Measurements from ENCODE around the gene HBEGF.
A peak's percentile ranks its signal among the peaks of the same experiment; 100 is the strongest.

Gene HBEGF

DNA sequence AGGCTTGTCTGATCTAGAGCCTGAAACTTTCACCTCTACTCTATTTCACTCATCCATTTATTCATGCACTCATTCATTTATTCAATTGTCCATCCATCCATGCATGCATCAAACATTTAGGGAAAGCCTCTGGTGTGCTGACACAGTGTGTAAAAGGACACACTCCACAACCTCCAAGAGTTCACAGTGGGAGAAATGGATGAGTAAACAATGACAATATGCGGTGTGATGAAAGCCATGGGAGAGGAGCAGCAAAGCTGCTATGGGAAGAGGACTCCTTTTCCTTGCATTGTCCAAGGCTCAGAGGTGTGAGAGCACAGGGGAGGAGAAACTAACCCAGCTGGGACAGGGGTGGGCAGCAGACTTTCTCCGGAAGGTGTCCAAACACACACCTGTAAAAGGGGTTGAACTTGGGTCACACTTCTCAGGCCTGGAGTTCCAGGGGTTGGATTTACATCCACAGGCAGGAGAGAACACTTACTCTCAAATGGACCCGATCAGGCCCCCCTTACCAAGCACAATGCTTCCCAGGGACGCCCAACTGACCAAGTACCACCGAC lies 22.3 kb downstream of the HBEGF start:
- Histone ChIP-seq H3K4me1 (ENCODE audit: control insufficient read depth in 1 of 2, insufficient read depth in 2 of 2, low read length in 2 of 2) (peaks cover 12 to 17% of the 10 kb centered on the region in 2 experiments), H2BK120ac (ENCODE audit: insufficient read depth, low read length, poor library complexity) (no peak overlapping the region), H3K14ac (ENCODE audit: low read length) (no peak overlapping the region), H2BK5ac (ENCODE audit: low read depth, low read length, poor library complexity) (no peak overlapping the region), H3K79me1 (ENCODE audit: low read length) (peaks cover 7% of the 10 kb centered on the region), H3K4me3 (ENCODE audit: low read depth, low read length) (no peak overlapping the region), H3K27me3 (ENCODE audit: insufficient read depth, low read length) (no peaks in the 10 kb centered on the region), H3K9me3 (ENCODE audit: insufficient read depth, low read depth, low read length) (no peaks in the 10 kb centered on the region), H4K91ac (ENCODE audit: low read depth, low read length) (peak overlapping the region; percentile 8), H2AFZ (ENCODE audit: insufficient read depth, low read length, poor library complexity) (no peak overlapping the region), H3K36me3 (ENCODE audit: control insufficient read depth in 1 of 2, insufficient read depth in 2 of 2, low read length in 2 of 2) (no peaks in the 10 kb centered on the region), H4K12ac (ENCODE audit: low read depth, low read length) (no peak overlapping the region), H3K18ac (ENCODE audit: low read length) (no peak overlapping the region), H3K23ac (ENCODE audit: low read length) (no peak overlapping the region), H3K9ac (ENCODE audit: low read length) (no peak overlapping the region), H4K8ac (ENCODE audit: low read depth, low read length) (no peak overlapping the region), H2BK12ac (ENCODE audit: low read length) (peak overlapping the region; percentile 66), H2AK5ac (ENCODE audit: low read length) (no peak overlapping the region), H3K79me2 (ENCODE audit: control insufficient read depth, insufficient read depth, low read length, poor library complexity) (peaks cover 4% of the 10 kb centered on the region), H3K4me2 (ENCODE audit: low read length) (no peak overlapping the region), H3K4ac (ENCODE audit: low read depth, low read length) (no peak overlapping the region), H3K27ac (ENCODE audit: low read depth, low read length) (no peak overlapping the region)
- no CpG with 5 or more reads among the region's 5 CpGs for WGBS (ENCODE audit: extremely low coverage, insufficient coverage, insufficient read length)
- DNase-seq: no peak

DNA sequence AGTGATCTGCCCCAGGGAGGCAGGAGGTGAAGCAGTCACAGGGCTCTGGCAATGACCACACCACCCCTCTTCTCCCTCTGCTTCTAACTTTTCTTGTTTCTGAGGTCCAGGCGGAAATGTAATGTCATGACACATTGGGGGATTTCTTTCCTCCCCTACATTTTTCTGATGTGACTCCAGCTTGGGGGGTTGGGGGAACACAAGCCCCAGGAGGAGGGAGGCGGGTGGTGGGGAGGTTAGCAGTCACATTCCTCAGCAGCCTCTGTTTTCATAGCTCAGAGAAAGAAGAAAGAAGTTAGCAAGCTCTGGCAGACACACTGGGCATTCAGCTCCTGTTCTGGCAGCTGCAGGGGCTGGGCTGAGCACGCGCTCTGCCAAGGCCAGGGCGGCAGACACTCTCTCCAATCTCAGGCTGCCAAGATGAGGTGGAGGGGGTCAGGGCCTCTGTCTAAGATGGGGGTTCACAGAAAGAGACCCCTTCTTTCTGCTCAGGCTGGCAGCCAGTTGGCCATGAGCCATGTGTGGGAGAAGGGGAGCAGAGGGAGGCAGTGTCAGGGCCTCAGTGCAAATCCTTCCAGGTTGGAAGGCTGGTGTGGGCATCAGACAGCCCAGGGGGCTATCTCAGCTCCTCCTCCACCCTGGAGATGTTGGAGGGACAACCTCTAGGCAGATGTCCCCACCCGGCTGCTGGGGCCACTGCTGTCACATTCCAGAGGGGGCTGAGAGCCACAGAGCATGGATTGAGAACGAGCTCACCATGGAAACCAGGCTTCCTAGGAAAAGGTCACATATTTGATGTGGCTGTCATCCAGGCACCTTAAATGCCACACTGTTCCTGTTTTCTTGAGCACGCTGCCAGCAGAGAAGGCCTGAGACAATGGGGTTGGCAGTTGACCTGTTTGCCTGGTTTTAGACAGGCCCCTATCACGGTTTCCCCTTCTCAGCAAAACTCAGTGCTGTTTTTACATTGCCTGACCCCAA lies 23.4 kb downstream of the HBEGF start:
- peak overlapping the region; percentile 40 for H2AK5ac ChIP-seq (ENCODE audit: low read length)
- peak overlapping the region; percentile 76 for H2BK120ac ChIP-seq (ENCODE audit: insufficient read depth, low read length, poor library complexity)
- H3K36me3 ChIP-seq (ENCODE audit: control insufficient read depth in 1 of 2, insufficient read depth in 2 of 2, low read length in 2 of 2): no peaks in the 10 kb centered on the region
- no peak overlapping the region for H3K23ac ChIP-seq (ENCODE audit: low read length)
- no peaks in the 10 kb centered on the region for H3K27me3 ChIP-seq (ENCODE audit: insufficient read depth, low read length)
- H2BK12ac ChIP-seq (ENCODE audit: low read length): peak overlapping the region; percentile 3
- peaks cover 3% of the 10 kb centered on the region for H3K79me2 ChIP-seq (ENCODE audit: control insufficient read depth, insufficient read depth, low read length, poor library complexity)
- peak overlapping the region; percentile 51 for H3K27ac ChIP-seq (ENCODE audit: low read depth, low read length)
- peak overlapping the region; percentile 46 for H2BK5ac ChIP-seq (ENCODE audit: low read depth, low read length, poor library complexity)
- H4K8ac ChIP-seq (ENCODE audit: low read depth, low read length): peak overlapping the region; percentile 51
- H3K18ac ChIP-seq (ENCODE audit: low read length): no peak overlapping the region
- WGBS (ENCODE audit: extremely low coverage, insufficient coverage, insufficient read length): no CpG with 5 or more reads among the region's 9 CpGs
- H3K4me3 ChIP-seq (ENCODE audit: low read depth, low read length): no peak overlapping the region
- H3K9ac ChIP-seq (ENCODE audit: low read length): no peak overlapping the region
- H4K91ac ChIP-seq (ENCODE audit: low read depth, low read length): peak overlapping the region; percentile 22
- H3K14ac ChIP-seq (ENCODE audit: low read length): peak overlapping the region; percentile 67
- H2AFZ ChIP-seq (ENCODE audit: insufficient read depth, low read length, poor library complexity): no peak overlapping the region
- no peaks in the 10 kb centered on the region for H3K9me3 ChIP-seq (ENCODE audit: insufficient read depth, low read depth, low read length)
- no peak for DNase-seq
- no peak overlapping the region for H4K12ac ChIP-seq (ENCODE audit: low read depth, low read length)
- H3K4me1 ChIP-seq (ENCODE audit: control insufficient read depth in 1 of 2, insufficient read depth in 2 of 2, low read length in 2 of 2): peaks cover 12 to 13% of the 10 kb centered on the region in 2 experiments
- peak overlapping the region; percentile 50 for H3K4me2 ChIP-seq (ENCODE audit: low read length)
- H3K79me1 ChIP-seq (ENCODE audit: low read length): peaks cover 7% of the 10 kb centered on the region
- no peak overlapping the region for H3K4ac ChIP-seq (ENCODE audit: low read depth, low read length)

DNA sequence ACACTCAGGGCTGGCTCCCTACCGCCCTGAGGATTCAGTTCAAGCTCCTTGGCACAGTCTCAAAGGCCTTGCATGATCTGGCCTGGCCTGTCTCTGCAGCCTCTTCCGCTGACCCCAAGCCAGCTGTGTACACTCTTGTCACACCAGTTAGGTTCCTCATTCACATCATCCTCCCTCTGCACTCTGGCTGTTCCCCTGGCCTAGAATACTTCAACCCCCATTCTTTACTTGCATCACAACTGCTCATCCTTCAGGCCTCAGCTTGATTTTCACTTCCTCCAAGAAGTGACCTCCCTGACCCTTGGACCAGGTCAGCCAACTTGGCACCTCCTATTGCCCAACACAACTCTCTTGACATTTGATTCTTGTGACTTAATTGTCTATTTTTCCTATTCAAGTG lies 24.6 kb downstream of the HBEGF start:
- Histone ChIP-seq H4K8ac (ENCODE audit: low read depth, low read length) (no peak overlapping the region), H2BK5ac (ENCODE audit: low read depth, low read length, poor library complexity) (no peak overlapping the region), H2AK5ac (ENCODE audit: low read length) (no peak overlapping the region), H3K27ac (ENCODE audit: low read depth, low read length) (no peak overlapping the region), H3K4me1 (ENCODE audit: control insufficient read depth in 1 of 2, insufficient read depth in 2 of 2, low read length in 2 of 2) (peaks cover 12% of the 10 kb centered on the region in 2 experiments), H2BK120ac (ENCODE audit: insufficient read depth, low read length, poor library complexity) (no peak overlapping the region), H3K4me2 (ENCODE audit: low read length) (no peak overlapping the region), H4K12ac (ENCODE audit: low read depth, low read length) (no peak overlapping the region), H3K36me3 (ENCODE audit: control insufficient read depth in 1 of 2, insufficient read depth in 2 of 2, low read length in 2 of 2) (no peaks in the 10 kb centered on the region), H3K79me2 (ENCODE audit: control insufficient read depth, insufficient read depth, low read length, poor library complexity) (peaks cover 2% of the 10 kb centered on the region), H3K4me3 (ENCODE audit: low read depth, low read length) (no peak overlapping the region), H3K4ac (ENCODE audit: low read depth, low read length) (no peak overlapping the region), H4K91ac (ENCODE audit: low read depth, low read length) (no peak overlapping the region), H3K18ac (ENCODE audit: low read length) (no peak overlapping the region), H2BK12ac (ENCODE audit: low read length) (no peak overlapping the region), H3K23ac (ENCODE audit: low read length) (no peak overlapping the region), H3K27me3 (ENCODE audit: insufficient read depth, low read length) (no peaks in the 10 kb centered on the region), H3K9ac (ENCODE audit: low read length) (no peak overlapping the region), H2AFZ (ENCODE audit: insufficient read depth, low read length, poor library complexity) (no peak overlapping the region), H3K14ac (ENCODE audit: low read length) (no peak overlapping the region), H3K79me1 (ENCODE audit: low read length) (peaks cover 7% of the 10 kb centered on the region), H3K9me3 (ENCODE audit: insufficient read depth, low read depth, low read length) (no peaks in the 10 kb centered on the region)
- no CpG with 5 or more reads among the region's 2 CpGs for WGBS (ENCODE audit: extremely low coverage, insufficient coverage, insufficient read length)
- peak in 1 of 2 donors; percentile 15 for DNase-seq

DNA sequence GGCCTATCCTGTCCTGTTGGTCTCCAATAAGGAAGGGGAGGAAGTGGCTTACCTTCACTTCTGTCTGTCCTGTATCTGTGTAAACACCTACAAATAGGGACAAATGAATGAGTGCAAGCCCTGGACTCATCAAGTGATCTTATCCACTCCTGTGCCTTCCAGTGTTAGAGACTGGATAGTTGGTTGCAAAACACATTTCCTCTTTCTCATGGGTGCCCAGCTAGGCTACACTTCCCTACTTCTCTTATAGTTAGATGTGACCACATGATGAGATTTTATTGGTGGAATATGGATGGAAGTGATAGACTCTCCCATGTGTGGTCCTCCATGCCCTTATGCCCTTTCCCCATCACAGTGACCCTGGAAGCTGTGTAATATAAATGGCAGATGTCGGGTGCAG lies 26.6 kb downstream of the HBEGF start:
- Histone ChIP-seq H3K36me3 (ENCODE audit: control insufficient read depth in 1 of 2, insufficient read depth in 2 of 2, low read length in 2 of 2) (no peaks in the 10 kb centered on the region), H4K91ac (ENCODE audit: low read depth, low read length) (no peak overlapping the region), H3K23ac (ENCODE audit: low read length) (no peak overlapping the region), H3K18ac (ENCODE audit: low read length) (no peak overlapping the region), H3K4ac (ENCODE audit: low read depth, low read length) (no peak overlapping the region), H3K27me3 (ENCODE audit: insufficient read depth, low read length) (no peaks in the 10 kb centered on the region), H4K12ac (ENCODE audit: low read depth, low read length) (no peak overlapping the region), H3K79me1 (ENCODE audit: low read length) (peaks cover 7% of the 10 kb centered on the region), H2AFZ (ENCODE audit: insufficient read depth, low read length, poor library complexity) (no peak overlapping the region), H3K4me3 (ENCODE audit: low read depth, low read length) (no peak overlapping the region), H4K8ac (ENCODE audit: low read depth, low read length) (no peak overlapping the region), H2BK120ac (ENCODE audit: insufficient read depth, low read length, poor library complexity) (no peak overlapping the region), H3K4me2 (ENCODE audit: low read length) (no peak overlapping the region), H2AK5ac (ENCODE audit: low read length) (no peak overlapping the region), H2BK12ac (ENCODE audit: low read length) (no peak overlapping the region), H3K14ac (ENCODE audit: low read length) (no peak overlapping the region), H3K4me1 (ENCODE audit: control insufficient read depth in 1 of 2, insufficient read depth in 2 of 2, low read length in 2 of 2) (peaks cover 12% of the 10 kb centered on the region in 2 experiments), H3K9ac (ENCODE audit: low read length) (no peak overlapping the region), H3K27ac (ENCODE audit: low read depth, low read length) (no peak overlapping the region), H3K9me3 (ENCODE audit: insufficient read depth, low read depth, low read length) (no peaks in the 10 kb centered on the region), H3K79me2 (ENCODE audit: control insufficient read depth, insufficient read depth, low read length, poor library complexity) (peaks cover 2% of the 10 kb centered on the region), H2BK5ac (ENCODE audit: low read depth, low read length, poor library complexity) (no peak overlapping the region)
- DNase-seq: no peak
- no CpG with 5 or more reads among the region's 1 CpG for WGBS (ENCODE audit: extremely low coverage, insufficient coverage, insufficient read length)

Data from trophoblast cell (in vitro differentiated cells and primary cell).